Measurements from ENCODE around the gene ZXDC. TPM values are rescaled to one million over a fixed set of nuclear protein-coding genes. Genes with fewer than 3 reads are reported as not detected.

The ZXDC gene
- total and polyA plus RNA-seq, 9 of the 15 experiments (the other 6 are each of a cell fraction or from before 2014, with no cell fraction given): 0.59 to 13.4 (median 7.3) TPM

GRCh38 chr3:126434264-126434590 is 41.5 kb downstream of the ZXDC start:
- H3K27me3 ChIP-seq (ENCODE audit: control insufficient read depth in 2 of 2, insufficient read depth in 2 of 2, low read length in 2 of 2): no peaks in the 10 kb centered on the region
- no peaks in the 10 kb centered on the region for H3K79me2 ChIP-seq (ENCODE audit: control insufficient read depth, insufficient read depth, low read length)
- no peak overlapping the region for H3K4me3 ChIP-seq
- H3K4me2 ChIP-seq (ENCODE audit: insufficient read depth, low read length): no peak overlapping the region
- WGBS (ENCODE audit: insufficient coverage, low coverage, missing lambda C conversion rate): 86% methylated on average over 3 of the region's 6 CpGs
- no peak for ATAC-seq
- H3K4me1 ChIP-seq (replicated peaks in 1 of 2; ENCODE audit: control insufficient read depth in 2 of 2, insufficient read depth in 2 of 2, low read length in 2 of 2): no peaks in the 10 kb centered on the region; a peak in 1 of 5 replicates
- no peak overlapping the region for H2AFZ ChIP-seq (ENCODE audit: low read depth, low read length)
- no peak for DNase-seq (ENCODE audit: extremely low read depth in 1 of 4, low spot score in 3 of 4)
- ChIA-PET POLR2A (interaction anchor here (0.6 to 1.0 kb wide), 3 partner anchors 14 to 93 kb away, joined by 3 to 4 read pairs (median 3); no protein-coding TSS in a partner anchor), CTCF (ENCODE audit: low intra/inter-chr PET ratio) (no interaction called here)
- H3K9me1 ChIP-seq (ENCODE audit: control insufficient read depth, insufficient read depth, low read length): no peaks in the 10 kb centered on the region
- H4K20me1 ChIP-seq (replicated peaks; ENCODE audit: control insufficient read depth, insufficient read depth, low read length): no peaks in the 10 kb centered on the region
- no peak overlapping the region for H3K9ac ChIP-seq (ENCODE audit: insufficient read depth in 1 of 2, low read depth in 2 of 2, low read length in 2 of 2)
- FAIRE-seq: no peak
- peaks cover 7% of the 10 kb centered on the region; the same call in 1 of the 3 replicates for H3K36me3 ChIP-seq (ENCODE audit: control insufficient read depth, insufficient read depth, low read length)
- no peak overlapping the region for H3K27ac ChIP-seq (ENCODE audit: extremely low read depth, low read depth, low read length)
- no peaks in the 10 kb centered on the region for H3K9me3 ChIP-seq (replicated peaks; ENCODE audit: control insufficient read depth, insufficient read depth, low read depth, low read length)
- intact Hi-C loops (cut with micrococcal nuclease): no loop called here
- BruUV-seq (replicated peaks): no TSS peak
- in situ Hi-C loops (cut with MboI): no loop called here
- no peak for TF ChIP-seq TCF3 (CRISPR knock-in tag; IDR thresholded peaks at IDR 0.05)
- TF ChIP-seq, protein P1, sequence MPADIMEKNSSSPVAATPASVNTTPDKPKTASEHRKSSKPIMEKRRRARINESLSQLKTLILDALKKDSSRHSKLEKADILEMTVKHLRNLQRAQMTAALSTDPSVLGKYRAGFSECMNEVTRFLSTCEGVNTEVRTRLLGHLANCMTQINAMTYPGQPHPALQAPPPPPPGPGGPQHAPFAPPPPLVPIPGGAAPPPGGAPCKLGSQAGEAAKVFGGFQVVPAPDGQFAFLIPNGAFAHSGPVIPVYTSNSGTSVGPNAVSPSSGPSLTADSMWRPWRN (IDR thresholded peaks at IDR 0.05; ENCODE audit: low read depth): no peak
- TF ChIP-seq, protein P2, sequence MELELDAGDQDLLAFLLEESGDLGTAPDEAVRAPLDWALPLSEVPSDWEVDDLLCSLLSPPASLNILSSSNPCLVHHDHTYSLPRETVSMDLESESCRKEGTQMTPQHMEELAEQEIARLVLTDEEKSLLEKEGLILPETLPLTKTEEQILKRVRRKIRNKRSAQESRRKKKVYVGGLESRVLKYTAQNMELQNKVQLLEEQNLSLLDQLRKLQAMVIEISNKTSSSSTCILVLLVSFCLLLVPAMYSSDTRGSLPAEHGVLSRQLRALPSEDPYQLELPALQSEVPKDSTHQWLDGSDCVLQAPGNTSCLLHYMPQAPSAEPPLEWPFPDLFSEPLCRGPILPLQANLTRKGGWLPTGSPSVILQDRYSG (tag; conservative IDR thresholded peaks at IDR 0.05; ENCODE audit: low read depth): no peak
- TF ChIP-seq EP300 (IDR thresholded peaks at IDR 0.05; ENCODE audit: low read length): no peak
- TF ChIP-seq C11orf30 (IDR thresholded peaks at IDR 0.05; ENCODE audit: low read depth): no peak
- no peak for TF ChIP-seq ZNF668 (CRISPR knock-in tag; IDR thresholded peaks at IDR 0.05)
- no peak for TF ChIP-seq RBBP5 (IDR thresholded peaks at IDR 0.05; ENCODE audit: borderline replicate concordance, insufficient read depth, low read length, poor library complexity, severe bottlenecking)
- TF ChIP-seq HNRNPLL (IDR thresholded peaks at IDR 0.05; ENCODE audit: low read depth, low read length, poor library complexity, severe bottlenecking): no peak
